ENCODE results near the gene RAB4A. TPM values are rescaled to one million over a fixed set of nuclear protein-coding genes. Genes with fewer than 3 reads are reported as not detected.
A peak's percentile ranks its signal among the peaks of the same experiment; 100 is the strongest.

Gene RAB4A
- polyA plus RNA-seq, 3 donors = 22.3 to 34.8 (median 34.5) TPM

DNA sequence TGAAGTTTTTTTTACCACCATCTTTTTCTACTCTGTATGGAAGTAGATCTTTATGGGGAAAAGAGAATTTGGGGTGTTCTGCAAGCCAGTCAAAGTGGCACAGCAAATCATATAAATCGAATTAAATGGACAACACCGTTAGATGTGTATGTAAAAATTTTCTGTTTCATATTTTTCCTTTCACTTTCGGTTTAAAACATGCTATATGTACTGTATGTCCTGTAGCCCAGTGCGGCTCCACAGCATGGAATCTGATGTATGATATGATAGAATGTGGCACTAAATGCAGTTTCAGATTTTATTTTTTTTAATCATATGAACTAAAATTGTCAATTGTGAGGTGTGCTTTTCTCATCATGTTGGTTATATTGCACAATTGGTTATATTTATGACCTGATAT is 32.9 kb downstream of the RAB4A start:
- H3K9me3 Mint-ChIP-seq = no peaks in the 10 kb centered on the region
- H3K9me3 ChIP-seq (replicated peaks in 1 of 2; ENCODE audit: control insufficient read depth in 1 of 2, insufficient read depth in 1 of 2, low read length in 2 of 2) = no peaks in the 10 kb centered on the region
- intact Hi-C loops (cut with micrococcal nuclease) = no loop called here
- H3K79me2 ChIP-seq (ENCODE audit: insufficient read depth, low read length) = no peaks in the 10 kb centered on the region
- no peaks in the 10 kb centered on the region for H3K4me1 ChIP-seq (ENCODE audit: control insufficient read depth in 1 of 2, insufficient read depth in 2 of 2, low read length in 2 of 2)
- no peaks in the 10 kb centered on the region for H3K27me3 Mint-ChIP-seq (ENCODE audit: low read depth in 3 of 3)
- WGBS (ENCODE audit: insufficient coverage) = 100% methylated on average over 1 of the region's 4 CpGs
- peaks cover 64 to 88% of the 10 kb centered on the region in 2 donors for H3K36me3 ChIP-seq (replicated peaks in 1 of 2; ENCODE audit: control insufficient read depth in 1 of 2, insufficient read depth in 2 of 2, low read length in 2 of 2)
- peak overlapping the region in 1 of 2 donors; percentile 26 for H3K27ac ChIP-seq (ENCODE audit: low read depth in 1 of 2, low read length in 2 of 2)
- peaks cover 63 to 74% of the 10 kb centered on the region in 2 donors for H3K36me3 Mint-ChIP-seq
- H3K27me3 ChIP-seq (ENCODE audit: control insufficient read depth in 2 of 2, insufficient read depth in 2 of 2, low read length in 2 of 2) = no peaks in the 10 kb centered on the region
- no peak overlapping the region for H3K4me3 Mint-ChIP-seq
- H2AFZ ChIP-seq (ENCODE audit: insufficient read depth, low read depth, low read length, poor library complexity, severe bottlenecking) = no peak overlapping the region
- H3K4me1 Mint-ChIP-seq = no peaks in the 10 kb centered on the region
- DNase-seq = no peak
- H3K4me3 ChIP-seq (replicated peaks in 1 of 3; ENCODE audit: low read depth in 2 of 3, low read length in 3 of 3) = no peak overlapping the region
- no peak overlapping the region for H3K4me2 ChIP-seq (replicated peaks; ENCODE audit: extremely low read depth, low read length, poor library complexity, severe bottlenecking)
- no peak overlapping the region for H3K27ac Mint-ChIP-seq
- TF ChIP-seq, protein P1, sequence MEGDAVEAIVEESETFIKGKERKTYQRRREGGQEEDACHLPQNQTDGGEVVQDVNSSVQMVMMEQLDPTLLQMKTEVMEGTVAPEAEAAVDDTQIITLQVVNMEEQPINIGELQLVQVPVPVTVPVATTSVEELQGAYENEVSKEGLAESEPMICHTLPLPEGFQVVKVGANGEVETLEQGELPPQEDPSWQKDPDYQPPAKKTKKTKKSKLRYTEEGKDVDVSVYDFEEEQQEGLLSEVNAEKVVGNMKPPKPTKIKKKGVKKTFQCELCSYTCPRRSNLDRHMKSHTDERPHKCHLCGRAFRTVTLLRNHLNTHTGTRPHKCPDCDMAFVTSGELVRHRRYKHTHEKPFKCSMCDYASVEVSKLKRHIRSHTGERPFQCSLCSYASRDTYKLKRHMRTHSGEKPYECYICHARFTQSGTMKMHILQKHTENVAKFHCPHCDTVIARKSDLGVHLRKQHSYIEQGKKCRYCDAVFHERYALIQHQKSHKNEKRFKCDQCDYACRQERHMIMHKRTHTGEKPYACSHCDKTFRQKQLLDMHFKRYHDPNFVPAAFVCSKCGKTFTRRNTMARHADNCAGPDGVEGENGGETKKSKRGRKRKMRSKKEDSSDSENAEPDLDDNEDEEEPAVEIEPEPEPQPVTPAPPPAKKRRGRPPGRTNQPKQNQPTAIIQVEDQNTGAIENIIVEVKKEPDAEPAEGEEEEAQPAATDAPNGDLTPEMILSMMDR (IDR thresholded peaks at IDR 0.05) = no peak
- H3K9ac ChIP-seq (ENCODE audit: insufficient read depth, low read length, poor library complexity, severe bottlenecking) = no peak overlapping the region
- H4K20me1 ChIP-seq (ENCODE audit: insufficient read depth, low read length) = no peaks in the 10 kb centered on the region

DNA sequence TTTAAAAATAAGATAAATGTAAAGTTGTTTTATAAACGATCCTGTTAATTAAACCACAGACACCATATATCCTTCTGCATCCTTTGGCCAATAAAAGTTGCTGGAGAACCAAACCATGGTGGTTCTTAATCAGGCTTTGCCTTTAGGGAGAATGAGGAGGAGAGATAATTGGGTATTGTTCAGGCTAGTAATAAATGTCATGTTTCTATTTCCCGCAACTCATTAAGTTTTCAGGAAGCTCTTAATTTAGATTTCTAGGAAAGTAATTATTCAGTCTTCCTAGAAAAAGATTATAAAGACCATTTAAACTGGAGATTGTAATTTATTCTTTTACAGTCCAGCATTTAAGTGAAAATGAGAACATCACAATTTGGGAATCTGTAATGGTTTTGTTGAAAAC is 34.5 kb downstream of the RAB4A start:
- Histone ChIP-seq H3K4me1 (ENCODE audit: control insufficient read depth in 1 of 2, insufficient read depth in 2 of 2, low read length in 2 of 2) (no peaks in the 10 kb centered on the region), H4K20me1 (ENCODE audit: insufficient read depth, low read length) (no peaks in the 10 kb centered on the region), H2AFZ (ENCODE audit: insufficient read depth, low read depth, low read length, poor library complexity, severe bottlenecking) (no peak overlapping the region), H3K36me3 (replicated peaks in 1 of 2; ENCODE audit: control insufficient read depth in 1 of 2, insufficient read depth in 2 of 2, low read length in 2 of 2) (peaks cover 49 to 82% of the 10 kb centered on the region in 2 donors), H3K9ac (ENCODE audit: insufficient read depth, low read length, poor library complexity, severe bottlenecking) (no peak overlapping the region), H3K27me3 (ENCODE audit: control insufficient read depth in 2 of 2, insufficient read depth in 2 of 2, low read length in 2 of 2) (no peaks in the 10 kb centered on the region), H3K4me3 (replicated peaks in 1 of 3; ENCODE audit: low read depth in 2 of 3, low read length in 3 of 3) (no peak overlapping the region), H3K27ac (ENCODE audit: low read depth in 1 of 2, low read length in 2 of 2) (no peak overlapping the region), H3K9me3 (replicated peaks in 1 of 2; ENCODE audit: control insufficient read depth in 1 of 2, insufficient read depth in 1 of 2, low read length in 2 of 2) (no peaks in the 10 kb centered on the region), H3K79me2 (ENCODE audit: insufficient read depth, low read length) (no peaks in the 10 kb centered on the region), H3K4me2 (replicated peaks; ENCODE audit: extremely low read depth, low read length, poor library complexity, severe bottlenecking) (no peak overlapping the region)
- H3K4me3 Mint-ChIP-seq = no peak overlapping the region
- no peaks in the 10 kb centered on the region for H3K4me1 Mint-ChIP-seq
- H3K27ac Mint-ChIP-seq = no peak overlapping the region
- DNase-seq = no peak
- H3K9me3 Mint-ChIP-seq = no peaks in the 10 kb centered on the region
- H3K36me3 Mint-ChIP-seq = peaks cover 52 to 68% of the 10 kb centered on the region in 2 donors
- intact Hi-C loops (cut with micrococcal nuclease) = no loop called here
- WGBS (ENCODE audit: insufficient coverage) = no CpG with 5 or more reads among the region's 2 CpGs
- TF ChIP-seq, protein P1 (IDR thresholded peaks at IDR 0.05) = no peak
- no peaks in the 10 kb centered on the region for H3K27me3 Mint-ChIP-seq (ENCODE audit: low read depth in 3 of 3)

Data from CD14-positive monocyte (primary cell).